ENCODE measurements around the gene ZC3H10.

ZC3H10 gene

DNA sequence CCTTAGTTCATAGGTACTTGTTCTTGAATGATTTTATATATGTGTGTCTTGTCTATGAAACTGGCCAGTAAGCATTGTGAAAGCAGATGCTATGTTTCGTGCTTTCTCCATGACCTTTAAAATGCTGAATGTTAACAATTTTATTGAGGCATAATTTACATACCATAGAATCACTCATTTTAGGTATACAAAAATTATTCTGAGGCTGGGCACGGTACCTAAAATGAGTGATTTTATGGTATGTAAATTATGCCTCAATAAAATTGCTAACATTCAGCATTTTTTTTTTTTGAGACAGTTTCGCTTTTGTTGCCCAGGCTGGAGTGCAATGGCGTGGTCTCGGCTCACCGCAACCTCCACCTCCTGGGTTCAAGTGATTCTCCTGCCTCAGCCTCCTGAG, 16.8 kb downstream of the ZC3H10 start:
- no peak for TF ChIP-seq CTCF (IDR thresholded peaks at IDR 0.05; ENCODE audit: extremely low read depth, insufficient read depth, missing control alignments)
- in situ Hi-C loops (cut with MboI; ENCODE audit: low pct_unique_long_range_greater_than_20kb, low sequenced_read_pairs, unreplicated experiment) = no loop called here
- no peak for DNase-seq (ENCODE audit: low spot score)

- no peak for DNase-seq (ENCODE audit: low spot score)
- TF ChIP-seq CTCF (IDR thresholded peaks at IDR 0.05; ENCODE audit: extremely low read depth, insufficient read depth, missing control alignments) = no peak
- in situ Hi-C loops (cut with MboI; ENCODE audit: low pct_unique_long_range_greater_than_20kb, low sequenced_read_pairs, unreplicated experiment) = no loop called here
These were observed 19.9 kb downstream of the ZC3H10 start for GRCh38 chr12:56137853-56138571.

GRCh38 chr12:56141946-56142784, 24.1 kb downstream of the ZC3H10 start:
- TF ChIP-seq CTCF (IDR thresholded peaks at IDR 0.05; ENCODE audit: extremely low read depth, insufficient read depth, missing control alignments) = no peak
- in situ Hi-C loops (cut with MboI; ENCODE audit: low pct_unique_long_range_greater_than_20kb, low sequenced_read_pairs, unreplicated experiment) = no loop called here

DNA sequence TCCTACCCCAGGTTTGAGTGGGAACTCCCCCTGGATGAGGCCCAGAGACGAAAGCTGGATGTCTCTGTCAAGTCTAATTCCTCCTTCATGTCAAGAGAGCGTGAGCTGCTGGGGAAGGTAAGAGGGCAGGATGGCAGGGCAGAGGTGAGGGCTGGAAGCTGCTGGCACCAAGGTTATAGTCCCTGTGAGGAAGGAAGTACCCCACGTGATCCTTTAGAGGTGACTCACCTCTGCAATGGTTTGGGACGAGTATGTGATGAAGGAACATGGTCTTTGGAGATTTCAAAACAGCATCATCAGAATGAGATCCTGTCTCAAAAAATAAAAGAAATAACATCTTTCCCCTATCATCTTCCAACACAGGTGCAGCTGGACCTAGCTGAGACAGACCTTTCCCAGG, 25.2 kb downstream of the ZC3H10 start:
- no peak for TF ChIP-seq CTCF (IDR thresholded peaks at IDR 0.05; ENCODE audit: extremely low read depth, insufficient read depth, missing control alignments)
- DNase-seq (ENCODE audit: low spot score) = no peak
- in situ Hi-C loops (cut with MboI; ENCODE audit: low pct_unique_long_range_greater_than_20kb, low sequenced_read_pairs, unreplicated experiment) = no loop called here

More at GRCh38 chr12:56141946-56142784, 24.1 kb downstream of the ZC3H10 start:
- no peak for DNase-seq (ENCODE audit: low spot score)

DNA sequence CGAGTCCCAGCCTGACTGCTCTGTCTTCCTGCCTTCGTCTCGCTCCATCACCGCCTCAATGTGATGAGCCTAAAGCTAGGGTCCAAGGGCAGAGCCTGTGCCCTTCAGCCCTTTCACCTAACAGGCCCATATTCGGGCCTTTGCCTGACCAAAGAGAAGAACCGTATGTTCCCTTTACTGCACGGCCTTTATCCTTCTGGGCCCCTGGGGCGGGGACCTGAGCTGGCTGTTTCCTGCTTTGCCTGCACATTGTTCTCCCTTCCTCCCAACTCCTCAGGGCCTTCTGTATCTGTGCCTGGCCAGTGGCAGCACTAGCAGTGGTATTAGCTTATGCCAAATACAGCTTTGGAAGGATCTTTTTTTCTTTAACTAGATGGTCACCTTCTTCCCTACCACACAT, 25.8 kb downstream of the ZC3H10 start:
- no peak for TF ChIP-seq CTCF (IDR thresholded peaks at IDR 0.05; ENCODE audit: extremely low read depth, insufficient read depth, missing control alignments)
- in situ Hi-C loops (cut with MboI; ENCODE audit: low pct_unique_long_range_greater_than_20kb, low sequenced_read_pairs, unreplicated experiment) = no loop called here
- no peak for DNase-seq (ENCODE audit: low spot score)

DNA sequence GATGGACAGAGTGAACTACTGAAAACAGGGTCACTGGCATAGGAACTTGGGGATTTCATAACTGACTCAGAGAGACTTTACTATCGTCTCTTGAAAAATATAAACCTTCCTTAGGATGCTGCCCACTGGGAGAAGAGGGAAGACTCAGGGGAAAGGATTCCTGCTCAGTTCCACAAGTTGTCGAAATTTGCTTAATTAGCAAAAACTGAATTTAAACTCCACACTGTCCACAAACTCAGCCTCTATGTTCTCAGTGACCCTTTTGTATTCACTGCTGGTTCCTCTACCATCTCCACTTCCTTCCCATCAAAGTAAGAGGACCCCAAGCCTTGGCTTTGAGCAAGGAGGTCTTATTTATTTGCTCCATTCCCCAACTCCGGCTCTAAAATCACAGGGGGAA, 27.2 kb downstream of the ZC3H10 start:
- no peak for TF ChIP-seq CTCF (IDR thresholded peaks at IDR 0.05; ENCODE audit: extremely low read depth, insufficient read depth, missing control alignments)
- in situ Hi-C loops (cut with MboI; ENCODE audit: low pct_unique_long_range_greater_than_20kb, low sequenced_read_pairs, unreplicated experiment) = no loop called here
- DNase-seq (ENCODE audit: low spot score) = no peak

Measured in GM13977 (cell line).